EL (cell line): ENCODE data around the gene SURF4.
A peak's percentile ranks its signal among the peaks of the same experiment; 100 is the strongest.

ENCODE experiments used
- DNase-seq: peaks from one replicate; pipeline ENCODE4 v3.0.0-alpha.2; 2016

SURF4 gene

DNA sequence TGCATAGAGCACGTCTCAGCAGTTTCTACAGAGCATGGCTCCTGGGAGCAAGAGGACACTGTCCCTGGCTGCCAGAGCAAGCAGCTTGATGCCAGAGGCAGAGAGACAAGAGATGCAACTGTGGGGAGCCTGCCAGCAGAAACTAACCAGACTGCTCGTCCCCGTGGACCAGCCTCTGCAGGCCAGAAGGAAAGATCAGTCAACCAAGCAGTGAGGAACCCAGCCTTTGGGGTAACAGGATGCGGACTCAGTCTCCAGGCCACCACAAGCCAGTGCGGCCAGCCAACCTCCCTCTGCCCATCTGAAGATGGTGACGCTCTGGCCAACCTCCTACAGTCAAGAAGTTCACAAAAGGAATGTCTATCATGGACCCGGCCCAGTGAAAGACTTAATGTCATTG, 3.7 kb downstream of the SURF4 start:
- no peak for DNase-seq

DNA sequence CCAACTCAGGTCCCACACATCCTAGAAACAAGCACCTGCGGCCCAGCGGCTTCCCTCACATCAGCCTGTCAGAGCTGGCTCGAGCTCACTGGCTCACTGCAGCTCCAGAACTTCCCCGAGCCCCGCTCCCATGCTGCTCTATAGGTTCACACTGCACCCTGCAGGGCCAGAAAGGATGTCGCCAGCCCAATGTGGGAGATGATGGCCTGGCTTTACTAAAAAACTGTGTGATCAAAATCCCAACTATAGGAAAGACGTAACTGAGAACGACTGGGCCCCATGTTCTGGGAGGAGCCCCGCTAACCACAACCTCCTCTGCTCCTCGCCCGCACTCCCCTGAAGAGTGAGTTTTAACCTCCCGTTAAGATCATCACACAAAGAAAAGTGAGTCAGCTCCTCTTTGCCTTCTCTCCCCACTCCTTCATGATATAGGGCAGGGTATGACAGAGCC, 4.6 kb downstream of the SURF4 start:
- DNase-seq, result no peak

DNA sequence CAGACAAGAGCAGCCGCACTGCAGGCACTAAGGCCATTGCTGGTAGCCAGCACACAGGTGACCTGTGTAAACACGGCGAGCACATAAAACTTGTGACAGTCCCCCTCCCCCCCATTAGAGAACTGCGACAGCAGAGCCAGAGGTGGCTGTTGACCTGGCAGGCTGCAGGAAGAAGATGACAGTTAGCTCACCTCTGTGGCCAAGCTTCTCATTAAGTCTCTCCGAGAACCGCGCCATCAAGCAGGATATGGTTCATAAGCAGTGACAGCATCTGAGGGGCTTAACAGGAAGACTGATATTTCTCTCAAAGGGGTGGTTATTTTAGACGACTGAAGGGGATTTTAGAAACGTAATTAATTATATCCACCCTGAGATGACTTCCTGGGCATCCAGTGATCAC, 5.2 kb downstream of the SURF4 start:
- DNase-seq, result no peak

GRCh38 chr9:133369933-133370332, 5.9 kb downstream of the SURF4 start:
- DNase-seq, result no peak

GRCh38 chr9:133369422-133369821, 6.4 kb downstream of the SURF4 start:
- no peak for DNase-seq

- DNase-seq, result no peak
These were observed 7.5 kb downstream of the SURF4 start for GRCh38 chr9:133368249-133368881.

GRCh38 chr9:133367778-133368177, 8.1 kb downstream of the SURF4 start:
- DNase-seq, result no peak

GRCh38 chr9:133367221-133367620, 8.6 kb downstream of the SURF4 start:
- no peak for DNase-seq

DNA sequence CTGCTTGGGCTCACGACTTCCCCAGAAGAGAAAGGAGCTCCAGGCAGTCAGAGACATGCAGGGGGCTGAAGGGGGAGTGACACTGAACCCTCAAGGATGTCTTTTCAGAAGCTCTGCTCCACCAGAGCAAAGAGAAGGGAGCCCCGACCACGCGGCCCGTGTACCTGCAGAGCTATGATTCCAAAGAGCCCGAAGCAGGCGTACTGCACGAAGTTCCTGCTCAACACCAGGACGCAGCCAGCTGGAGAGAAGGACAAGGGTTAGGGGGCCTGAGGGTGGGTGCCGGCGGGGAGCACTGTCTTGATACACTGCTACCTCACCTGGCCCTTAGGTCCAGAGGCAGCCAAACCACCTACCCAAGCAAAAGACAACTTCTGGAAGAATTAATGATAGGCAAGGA, 9.4 kb downstream of the SURF4 start:
- DNase-seq, result no peak

DNA sequence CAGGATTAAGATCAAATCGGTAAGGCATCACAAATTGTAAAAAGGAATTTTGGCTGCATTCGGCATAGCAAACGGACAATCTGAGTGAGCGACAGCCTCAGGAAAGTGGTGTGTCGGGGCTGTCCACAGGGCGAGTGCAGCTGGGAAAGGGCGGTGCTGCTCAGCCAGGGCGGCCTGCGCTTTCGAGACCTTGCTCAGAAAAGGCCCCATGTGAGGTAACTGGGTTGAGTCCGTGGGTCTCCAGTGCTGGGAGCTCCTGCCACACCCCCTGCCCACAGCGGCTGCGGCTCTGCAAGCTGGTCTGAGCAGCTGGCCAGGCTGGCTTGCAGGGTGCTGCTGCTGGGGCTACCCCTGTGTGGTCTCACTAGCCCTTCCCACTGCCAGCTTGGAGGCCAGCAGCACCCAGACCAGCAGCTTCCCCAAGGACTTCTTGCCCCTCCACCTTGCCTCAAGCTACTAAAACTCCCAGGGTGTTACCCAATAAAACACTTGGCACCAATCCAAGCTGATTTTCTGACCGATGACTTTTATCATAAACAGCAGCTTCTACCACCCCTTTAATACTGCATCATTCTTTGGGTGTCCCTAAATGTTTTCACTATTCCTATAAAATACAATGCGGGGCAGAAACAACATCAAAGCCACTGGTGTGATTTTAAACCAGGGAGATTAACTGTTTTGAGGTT, 13.4 kb downstream of the SURF4 start:
- no peak for DNase-seq

GRCh38 chr9:133361507-133362092, 14.3 kb downstream of the SURF4 start:
- no peak for DNase-seq

DNA sequence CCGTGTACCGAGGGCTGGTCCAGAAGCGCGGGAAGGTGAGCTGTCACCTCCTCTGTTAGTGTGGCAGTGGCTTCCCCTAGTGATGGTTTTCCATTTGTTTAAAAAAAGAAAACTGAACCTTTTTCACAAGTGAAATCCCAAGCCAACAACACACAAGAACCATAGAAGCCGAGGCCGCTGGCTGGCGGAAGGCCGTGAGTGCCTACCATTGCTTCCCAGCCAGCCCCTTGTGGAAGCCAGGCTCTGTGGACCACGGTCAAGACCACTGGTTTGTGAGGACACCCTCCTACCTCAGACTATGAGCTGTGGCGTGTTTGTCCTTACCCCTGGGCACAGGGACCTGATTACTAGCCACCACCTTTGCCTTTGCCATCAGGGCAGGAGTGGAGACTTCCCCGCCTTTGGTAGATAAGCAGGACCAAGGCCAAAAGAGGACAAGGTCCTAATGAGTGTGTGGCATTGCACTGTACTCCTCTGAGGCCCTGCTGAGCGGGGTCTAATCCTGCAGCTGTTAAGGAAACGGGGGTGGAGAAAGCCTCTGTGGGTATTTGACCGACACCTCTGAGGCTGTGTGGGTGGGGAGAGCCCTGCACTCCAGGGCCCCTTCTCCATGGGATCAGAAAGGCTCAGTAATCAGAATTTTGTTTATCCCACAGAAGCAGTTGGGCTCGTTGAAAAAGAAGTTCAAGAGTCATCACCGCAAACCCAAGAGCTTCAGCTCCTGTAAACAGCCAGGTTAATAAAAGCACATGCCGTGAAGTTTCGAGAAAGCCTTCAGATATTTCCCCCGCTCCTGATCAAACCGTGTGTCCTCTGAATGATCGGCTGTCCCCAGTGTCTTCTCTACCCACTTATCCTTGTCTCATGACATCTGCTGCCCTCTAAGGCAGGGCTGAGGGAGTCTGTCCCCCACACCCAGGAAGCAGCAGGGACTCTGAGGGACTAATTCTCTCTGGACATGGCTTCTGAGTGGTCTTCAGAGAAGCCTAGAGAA, 15.2 kb downstream of the SURF4 start:
- DNase-seq, result no peak

DNA sequence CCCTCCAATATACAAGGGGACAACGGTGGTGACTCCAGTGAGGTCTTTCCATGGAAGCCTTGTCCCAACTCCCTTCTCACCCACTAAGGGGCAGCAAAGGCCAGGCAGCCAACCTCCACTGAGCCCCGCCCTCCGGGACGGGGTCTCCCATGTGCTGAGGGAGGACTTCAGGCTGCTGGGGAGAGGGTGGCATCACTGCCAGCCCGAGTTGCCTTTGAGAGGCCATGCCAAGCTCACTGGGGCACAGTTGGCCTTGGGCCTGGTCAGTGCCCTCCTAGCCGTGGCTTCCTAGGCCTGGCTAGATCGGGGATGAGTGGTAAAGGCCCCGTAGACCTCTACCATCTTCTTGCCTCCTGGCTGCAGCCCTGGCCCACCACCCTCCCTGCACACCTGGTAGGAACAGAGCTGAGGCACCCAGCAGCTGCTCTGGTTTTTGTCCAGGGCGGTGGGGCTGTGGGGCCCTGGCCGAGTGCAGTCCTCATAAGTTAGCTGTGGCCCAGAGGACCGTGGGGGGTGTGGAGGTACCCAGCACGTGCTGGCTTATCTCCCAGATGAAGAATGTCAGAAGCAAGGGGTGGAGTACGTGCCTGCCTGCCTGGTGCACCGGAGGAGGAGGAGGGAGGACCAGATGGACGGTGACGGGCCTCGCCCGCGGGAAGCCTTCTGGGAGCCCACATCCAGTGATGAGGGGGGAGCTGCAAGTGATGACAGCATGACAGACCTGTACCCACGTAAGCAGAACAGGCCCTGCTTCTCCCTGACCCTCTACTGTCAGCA, 16.3 kb downstream of the SURF4 start:
- DNase-seq, result no peak

DNA sequence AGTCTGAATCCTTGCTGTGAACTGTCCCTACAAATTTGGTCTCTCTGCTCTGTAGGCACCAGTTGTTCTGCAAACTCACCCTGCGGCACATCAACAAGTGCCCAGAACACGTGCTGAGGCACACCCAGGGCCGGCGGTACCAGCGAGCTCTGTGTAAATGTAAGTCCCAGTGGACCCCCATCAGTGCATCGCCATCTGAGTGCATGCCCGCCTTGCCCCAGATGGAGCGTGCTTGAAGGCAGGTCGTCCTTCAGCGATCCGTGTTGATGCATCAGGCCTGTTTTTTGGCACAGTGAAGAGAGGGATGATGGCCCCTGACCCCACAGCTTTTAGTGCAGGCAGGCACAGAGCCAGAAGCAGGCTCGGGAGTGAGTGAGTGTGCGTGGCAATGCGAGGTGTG, 18.2 kb downstream of the SURF4 start:
- no peak for DNase-seq

DNA sequence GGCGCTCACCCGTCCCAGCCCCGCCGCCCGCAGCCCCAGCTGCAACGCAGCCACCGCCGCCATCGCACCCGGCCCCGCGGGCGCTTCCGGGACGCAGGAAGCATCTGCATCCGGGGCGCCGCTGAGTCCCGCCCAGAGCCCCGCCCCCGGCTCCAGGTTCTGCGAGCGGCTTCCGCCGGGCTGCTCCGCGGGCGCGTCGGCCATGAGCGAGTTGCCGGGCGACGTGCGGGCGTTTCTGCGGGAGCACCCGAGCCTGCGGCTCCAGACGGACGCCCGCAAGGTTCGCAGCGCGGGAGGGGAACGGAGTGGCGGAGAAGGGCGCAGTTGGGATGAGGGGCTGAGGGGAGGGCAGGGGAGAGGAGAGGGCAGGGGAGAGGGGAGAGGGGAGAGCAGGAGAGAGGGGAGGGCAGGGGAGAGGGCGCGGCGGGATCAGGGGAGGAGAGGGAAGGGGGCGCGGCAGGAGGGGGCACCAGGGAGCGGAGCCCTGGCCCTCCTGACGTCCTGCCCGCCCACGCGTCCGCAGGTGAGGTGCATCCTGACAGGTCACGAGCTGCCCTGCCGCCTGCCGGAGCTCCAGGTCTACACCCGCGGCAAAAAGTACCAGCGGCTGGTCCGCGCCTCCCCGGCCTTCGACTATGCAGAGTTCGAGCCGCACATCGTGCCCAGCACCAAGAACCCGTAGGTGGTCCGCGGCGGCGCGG, 19.3 kb downstream of the SURF4 start, which contains the start of the genes SURF1 and SURF2:
TSS of gene SURF1 (minus strand) at position 97 of the 701 bp plus-strand sequence. CDS start at position 63, 34 bp downstream.
TSS of gene SURF2 (plus strand) at position 160 of the 701 bp plus-strand sequence. CDS start at position 203, 43 bp downstream.
- peak; percentile 82 for DNase-seq

DNA sequence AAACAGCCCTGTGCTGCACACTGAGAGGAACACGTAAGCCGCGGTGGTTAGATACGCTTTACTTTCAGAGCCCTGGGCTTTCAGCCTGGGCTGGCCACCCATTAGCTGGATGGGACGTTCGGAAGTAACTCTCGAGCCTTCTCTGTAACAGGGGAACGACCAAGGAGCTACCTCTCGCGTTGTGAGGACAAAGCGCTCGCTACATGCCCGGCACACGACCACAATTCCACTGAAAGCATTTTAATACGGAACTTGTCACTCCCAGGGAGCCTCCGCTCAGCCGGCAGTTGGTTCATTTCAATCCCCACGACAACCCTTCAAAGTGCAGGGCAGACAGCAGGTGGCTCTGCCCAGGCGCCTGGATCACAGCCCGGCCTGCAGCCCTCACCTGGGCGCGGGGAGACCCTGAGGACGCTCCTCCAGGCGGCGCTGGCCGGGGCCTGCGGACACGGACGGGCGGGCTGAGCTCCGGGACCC, 19.9 kb downstream of the SURF4 start:
- no peak for DNase-seq

GRCh38 chr9:133354766-133355165, 21.1 kb downstream of the SURF4 start:
- DNase-seq, result no peak

GRCh38 chr9:133353548-133353947, 22.3 kb downstream of the SURF4 start:
- no peak for DNase-seq

- no peak for DNase-seq
These were observed 23.1 kb downstream of the SURF4 start for GRCh38 chr9:133352635-133353340.

DNA sequence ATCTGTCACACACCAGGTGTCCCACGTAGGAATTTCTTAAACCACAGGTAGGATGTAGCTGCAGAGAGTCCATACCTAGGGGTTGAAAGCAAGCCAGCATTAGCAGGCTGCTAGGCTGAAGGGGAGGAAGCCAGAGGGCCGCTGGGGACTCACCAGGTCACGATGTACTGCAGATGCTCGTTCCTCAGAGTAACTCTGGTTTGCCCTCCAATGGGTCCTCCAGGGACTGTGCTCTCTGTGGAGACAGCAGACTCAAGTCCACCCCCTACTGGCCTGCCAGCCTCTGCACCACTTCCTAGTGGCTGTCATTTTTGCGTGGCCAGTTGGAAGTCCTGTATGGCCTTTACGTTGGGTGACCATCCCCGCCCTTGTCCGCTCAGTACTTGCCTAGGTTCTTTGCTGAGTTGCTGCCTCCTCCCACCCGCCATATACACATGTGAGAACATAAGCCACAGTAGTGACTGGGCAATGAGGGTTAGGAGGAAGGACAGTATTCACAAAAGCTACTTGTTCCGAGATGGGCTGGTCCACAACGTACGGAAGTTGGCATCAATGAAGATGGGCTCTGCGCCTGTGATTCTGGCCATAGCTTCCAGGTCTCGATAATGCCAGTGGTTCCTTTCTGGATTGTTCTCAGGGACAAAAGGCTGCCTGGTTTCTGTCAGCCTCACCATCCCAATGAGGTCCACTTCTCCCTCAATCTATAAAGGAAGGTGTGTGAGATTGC, 23.8 kb downstream of the SURF4 start:
- DNase-seq, result peak; percentile 73
